Liver (tissue), 9 donors: Measurements from ENCODE around the gene SLC25A26. TPM values are rescaled to one million over a fixed set of nuclear protein-coding genes. Genes with fewer than 3 reads are reported as not detected.

Experiments used
- DNase-seq: peaks from one replicate; pipeline ENCODE4 v3.0.0-alpha.2; 2017; ENCODE audit warnings: low spot score
- H3K27ac ChIP-seq, 2 donors: one replicate each; pipeline ENCODE4 v1.7.0; 2013; ENCODE audit warnings: inconsistent platforms in 2 of 2, low read length in 2 of 2, control low read depth in 1 of 2, low read depth in 1 of 2, mild to moderate bottlenecking in 1 of 2
- H3K27me3 ChIP-seq, 4 donors: one replicate each; pipeline versions ENCODE4 v1.6.1 to v1.7.0; 2013; ENCODE audit warnings: low read length in 3 of 4, inconsistent platforms in 1 of 4, mild to moderate bottlenecking in 1 of 4, moderate library complexity in 1 of 4; ENCODE audit not compliant: control insufficient read depth in 4 of 4, insufficient read depth in 4 of 4
- H3K36me3 ChIP-seq, 4 donors: one replicate each; pipeline versions ENCODE4 v1.6.1 to v1.7.0; 2013; ENCODE audit warnings: low read length in 3 of 4, mild to moderate bottlenecking in 3 of 4, low read depth in 1 of 4, moderate library complexity in 1 of 4; ENCODE audit not compliant: control insufficient read depth in 4 of 4, insufficient read depth in 3 of 4
- H3K4me1 ChIP-seq, 4 donors: one replicate each; pipeline versions ENCODE4 v1.6.1 to v1.7.0; 2013; ENCODE audit warnings: low read length in 3 of 4, mild to moderate bottlenecking in 3 of 4, moderate library complexity in 1 of 4; ENCODE audit not compliant: control insufficient read depth in 4 of 4, insufficient read depth in 4 of 4
- H3K4me3 ChIP-seq, 3 donors: one replicate each; pipeline versions ENCODE4 v1.6.1 to v1.7.0; 2013; ENCODE audit warnings: low read length in 3 of 3, control low read depth in 1 of 3, low read depth in 1 of 3, mild to moderate bottlenecking in 1 of 3
- H3K9ac ChIP-seq, 2 donors: one replicate each; pipeline ENCODE4 v1.7.0; 2013; ENCODE audit warnings: low read length in 2 of 2, mild to moderate bottlenecking in 2 of 2, moderate library complexity in 2 of 2, control low read depth in 1 of 2, low read depth in 1 of 2
- H3K9me3 ChIP-seq, 4 donors: one replicate each; pipeline versions ENCODE4 v1.6.1 to v1.7.0; 2013; ENCODE audit warnings: low read length in 3 of 4; ENCODE audit not compliant: control insufficient read depth in 4 of 4
- ATF3 ChIP-seq: IDR thresholded peaks from 2 replicates; pipeline ENCODE4 v1.6.1; 2016; ENCODE audit warnings: antibody characterized with exemption
- CTCF ChIP-seq: fragments of 150-350 bp; IDR thresholded peaks from 2 replicates; pipeline ENCODE4 v1.5.1; 2017; ENCODE audit warnings: improper control_type of control experiment, low read depth, low read length; ENCODE audit not compliant: missing input control
- EGR1 ChIP-seq, 2 donors: IDR thresholded peaks; 2 replicates each; pipeline ENCODE4 v1.6.1; 2016 to 2018; ENCODE audit warnings: antibody characterized with exemption in 2 of 2, low read depth in 2 of 2
- FOXA1 ChIP-seq: IDR thresholded peaks from 2 replicates; pipeline ENCODE4 v1.6.1; 2016; ENCODE audit warnings: antibody characterized with exemption
- FOXA2 ChIP-seq: IDR thresholded peaks from 2 replicates; pipeline ENCODE4 v1.6.1; 2016; ENCODE audit warnings: antibody characterized with exemption
- GABPA ChIP-seq, 2 donors: IDR thresholded peaks in 1 of 2; conservative IDR thresholded peaks in 1 of 2; 2 replicates each; pipeline ENCODE4 v1.6.1; 2016; ENCODE audit warnings: antibody characterized with exemption in 2 of 2, mild to moderate bottlenecking in 1 of 2, moderate library complexity in 1 of 2
- HNF4A ChIP-seq, 2 donors: conservative IDR thresholded peaks; 2 replicates each; pipeline ENCODE4 v1.6.1; 2016; ENCODE audit warnings: antibody characterized with exemption in 2 of 2, mild to moderate bottlenecking in 2 of 2
- HNF4G ChIP-seq: IDR thresholded peaks from 2 replicates; pipeline ENCODE4 v1.6.1; 2016; ENCODE audit warnings: antibody characterized with exemption
- JUND ChIP-seq, 2 donors: IDR thresholded peaks; 2 replicates each; pipeline ENCODE4 v1.6.1; 2016; ENCODE audit warnings: antibody characterized with exemption in 2 of 2
- MAX ChIP-seq: IDR thresholded peaks from 2 replicates; pipeline ENCODE4 v1.6.1; 2016; ENCODE audit warnings: antibody characterized with exemption
- NR2F2 ChIP-seq: IDR thresholded peaks from 2 replicates; pipeline ENCODE4 v1.6.1; 2016; ENCODE audit warnings: antibody characterized with exemption
- RAD21 ChIP-seq, 2 donors: IDR thresholded peaks; 2 replicates each; pipeline ENCODE4 v1.6.1; 2016; ENCODE audit warnings: antibody characterized with exemption in 2 of 2, mild to moderate bottlenecking in 2 of 2
- REST ChIP-seq: IDR thresholded peaks from 2 replicates; pipeline ENCODE4 v1.6.1; 2016; ENCODE audit warnings: antibody characterized with exemption, mild to moderate bottlenecking
- RXRA ChIP-seq, 2 donors: IDR thresholded peaks; 2 replicates each; pipeline ENCODE4 v1.6.1; 2017 to 2018; ENCODE audit warnings: antibody characterized with exemption in 2 of 2, mild to moderate bottlenecking in 1 of 2
- SP1 ChIP-seq: IDR thresholded peaks from 2 replicates; pipeline ENCODE4 v1.6.1; 2018; ENCODE audit warnings: antibody characterized with exemption, mild to moderate bottlenecking
- TAF1 ChIP-seq: conservative IDR thresholded peaks from 2 replicates; pipeline ENCODE4 v1.6.1; 2016; ENCODE audit warnings: antibody characterized with exemption, mild to moderate bottlenecking
- YY1 ChIP-seq: IDR thresholded peaks from 2 replicates; pipeline ENCODE4 v1.6.1; 2016; ENCODE audit warnings: antibody characterized with exemption, mild to moderate bottlenecking
- ZBTB33 ChIP-seq: IDR thresholded peaks from 2 replicates; pipeline ENCODE4 v1.6.1; 2016; ENCODE audit warnings: antibody characterized with exemption
- WGBS: extraction: QIAGEN DNeasy Blood & Tissue Kit; methylation state at CpG from one replicate; pipeline ENCODE4 v1.1.7; 2013; 5-methylcytosine and 5-hydroxymethylcytosine counted together
- polyA plus RNA-seq, 2 donors: library from polyadenylated mRNA; stranded (reverse) in 1 of 2; unstranded in 1 of 2; fragments of 200-250 nt in 1 of 2; fragments of >200 nt in 1 of 2; fragmentation: Nextera tagmentation in 1 of 2; extraction: Ambion mirVana in 1 of 2; gene quantifications; one replicate each; pipeline versions ENCODE4 v1.2.1 to v1.2.3, GENCODE V29; 2013 to 2015
- total RNA-seq, 2 donors: library from RNA; depleted of rRNA; stranded (reverse); fragments of >200 nt; gene quantifications; one replicate each; pipeline ENCODE4 v1.2.3, GENCODE V29; 2014
- donor health status: healthy.
- donor health status: healthy.
- donor health status: healthy.
- donor health status: healthy.
- donor health status: healthy.

The SLC25A26 gene
- total and polyA plus RNA-seq, 4 donors, result 9.9 to 21.6 (median 12.8) TPM

GRCh38 chr3:66335671-66336070, 114.9 kb downstream of the SLC25A26 start:
- TF ChIP-seq HNF4A (conservative IDR thresholded peaks at IDR 0.05) (no peak), NR2F2 (no peak), EGR1 (IDR thresholded peaks at IDR 0.05; ENCODE audit: low read depth in 2 of 2) (no peak), HNF4G (no peak), FOXA1 (no peak), JUND (IDR thresholded peaks at IDR 0.05) (no peak), GABPA (IDR thresholded peaks at IDR 0.05 in 1 of 2, conservative IDR thresholded peaks at IDR 0.05 in 1 of 2) (no peak)
- no peak overlapping the region for H3K4me3 ChIP-seq
- no peak overlapping the region for H3K27ac ChIP-seq
- H3K9ac ChIP-seq, result no peak overlapping the region
- no peaks in the 10 kb centered on the region for H3K27me3 ChIP-seq
- H3K9me3 ChIP-seq, result no peaks in the 10 kb centered on the region
- no peak for DNase-seq
- H3K4me1 ChIP-seq, result no peaks in the 10 kb centered on the region
- no peaks in the 10 kb centered on the region for H3K36me3 ChIP-seq
- WGBS, result 98% methylated on average over 2 of the region's 2 CpGs

- H3K4me3 ChIP-seq, result no peak overlapping the region
- WGBS, result 66% methylated on average over 4 of the region's 4 CpGs
These were observed 115.5 kb downstream of the SLC25A26 start for GRCh38 chr3:66336333-66336766.

More at GRCh38 chr3:66336333-66336766, 115.5 kb downstream of the SLC25A26 start:
- no peaks in the 10 kb centered on the region for H3K4me1 ChIP-seq
- H3K36me3 ChIP-seq, result no peaks in the 10 kb centered on the region
- H3K27ac ChIP-seq, result no peak overlapping the region
- H3K27me3 ChIP-seq, result no peaks in the 10 kb centered on the region
- no peak overlapping the region for H3K9ac ChIP-seq
- no peak for DNase-seq
- H3K9me3 ChIP-seq, result no peaks in the 10 kb centered on the region
- no peak for TF ChIP-seq NR2F2
- TF ChIP-seq RXRA (IDR thresholded peaks at IDR 0.05), result no peak
- no peak for TF ChIP-seq SP1
- TF ChIP-seq TAF1, result no peak
- no peak for TF ChIP-seq EGR1 (IDR thresholded peaks at IDR 0.05; ENCODE audit: low read depth in 2 of 2)
- no peak for TF ChIP-seq ZBTB33
- TF ChIP-seq YY1, result no peak
- TF ChIP-seq CTCF, result no peak
- no peak for TF ChIP-seq REST
- TF ChIP-seq MAX, result no peak
- TF ChIP-seq HNF4A (conservative IDR thresholded peaks at IDR 0.05), result no peak
- TF ChIP-seq JUND (IDR thresholded peaks at IDR 0.05), result no peak
- TF ChIP-seq GABPA (IDR thresholded peaks at IDR 0.05 in 1 of 2, conservative IDR thresholded peaks at IDR 0.05 in 1 of 2), result no peak
- TF ChIP-seq RAD21 (IDR thresholded peaks at IDR 0.05), result no peak
- TF ChIP-seq FOXA2, result no peak
- TF ChIP-seq ATF3, result no peak
- TF ChIP-seq HNF4G, result no peak
